K562 (cell line): ENCODE results near the gene PLEKHF1. TPM values are rescaled to one million over a fixed set of nuclear protein-coding genes. Genes with fewer than 3 reads are reported as not detected.

Experiments
- ATAC-seq: fragments of 200-7000 bp; cut with Tn5 transposase; 3 replicates; pipeline ENCODE4 v1.9.1; 2020; ENCODE audit warnings: moderate library complexity
- BruUV-seq: library from RNA; stranded (reverse); fragments of 400-500 nt; replicated peaks from 2 replicates; lab custom pipeline; 2021; lab: Mats Ljungman, UMichigan
- CTCF ChIA-PET: fragments of 300-600 bp; formaldehyde crosslinking; extraction: SDS; loops from one replicate; lab custom pipeline; 2021; ENCODE audit warnings: low intra/inter-chr PET ratio; lab: Yijun Ruan, JAX
- POLR2A ChIA-PET: fragments of 300-600, 350-650 bp; sonication (Branson Sonifier 250); formaldehyde crosslinking; extraction: SDS; loops from one replicate; lab custom pipeline; 2021; ENCODE audit warnings: antibody characterized with exemption, inconsistent platforms; lab: Yijun Ruan, JAX
- DNase-seq, 4 experiments: peaks; one replicate each; pipeline versions ENCODE4 v3.0.0 to v3.0.0-alpha.2; 2011 to 2018; ENCODE audit warnings: low spot score in 3 of 4, mixed read lengths in 3 of 4; ENCODE audit errors: extremely low read depth in 1 of 4
- FAIRE-seq: peaks from 2 replicates; lab custom pipeline; 2011; peaks lifted over from hg19 to GRCh38; lab: Jason Lieb, UNC
- H2AFZ ChIP-seq: 2 replicates; pipeline ENCODE4 v1.6.0; 2011; ENCODE audit warnings: low read depth, low read length, control low read depth, inconsistent platforms
- H3K27ac ChIP-seq: fragments of 200-600 bp; 3 replicates; pipeline ENCODE4 v1.8.0; 2011; ENCODE audit warnings: low read depth, mild to moderate bottlenecking, control low read depth, inconsistent platforms, low read length, moderate library complexity, mixed read lengths; ENCODE audit errors: extremely low read depth
- H3K27me3 ChIP-seq, 2 experiments: fragments of 300-600 bp in 1 of 2; 2 replicates in 1 of 2; 3 replicates in 1 of 2; pipeline versions ENCODE4 v1.6.0 to v1.8.0; 2011; ENCODE audit warnings: inconsistent platforms in 2 of 2, low read length in 2 of 2, mild to moderate bottlenecking in 1 of 2, mixed read lengths in 1 of 2, moderate library complexity in 1 of 2; ENCODE audit not compliant: control insufficient read depth in 2 of 2, insufficient read depth in 2 of 2
- H3K36me3 ChIP-seq: fragments of 300-600 bp; 3 replicates; pipeline ENCODE4 v1.8.0; 2011; ENCODE audit warnings: mild to moderate bottlenecking, low read length, inconsistent platforms; ENCODE audit not compliant: control insufficient read depth, insufficient read depth
- H3K4me1 ChIP-seq, 2 experiments: fragments of 200-600 bp in 1 of 2; replicated peaks in 1 of 2; 2 replicates in 1 of 2; 3 replicates in 1 of 2; pipeline versions ENCODE4 v1.5.1 to v1.8.0; 2011; ENCODE audit warnings: inconsistent platforms in 2 of 2, low read length in 2 of 2, mild to moderate bottlenecking in 1 of 2, mixed read lengths in 1 of 2, moderate library complexity in 1 of 2; ENCODE audit not compliant: control insufficient read depth in 2 of 2, insufficient read depth in 2 of 2
- H3K4me2 ChIP-seq: 2 replicates; pipeline ENCODE4 v1.6.1; 2011; ENCODE audit warnings: low read length, control low read depth, inconsistent platforms, mixed read lengths; ENCODE audit not compliant: insufficient read depth
- H3K4me3 ChIP-seq: fragments of 200-600 bp; sonication (generic), shearing (Covaris generic); 2 replicates; pipeline ENCODE4 v1.5.1; 2016; ENCODE audit warnings: control low read depth, inconsistent platforms
- H3K79me2 ChIP-seq: fragments of 200-600 bp; 3 replicates; pipeline ENCODE4 v1.8.0; 2011; ENCODE audit warnings: low read length, inconsistent platforms; ENCODE audit not compliant: control insufficient read depth, insufficient read depth
- H3K9ac ChIP-seq, 2 experiments: 2 replicates each; pipeline versions ENCODE4 v1.6.0 to v1.6.1; 2011; ENCODE audit warnings: low read depth in 2 of 2, low read length in 2 of 2, control low read depth in 1 of 2, inconsistent platforms in 1 of 2, mild to moderate bottlenecking in 1 of 2, mixed read lengths in 1 of 2; ENCODE audit not compliant: insufficient read depth in 1 of 2
- H3K9me1 ChIP-seq: one replicate; pipeline ENCODE4 v1.6.0; 2011; ENCODE audit warnings: inconsistent platforms, mild to moderate bottlenecking, low read length, moderate library complexity; ENCODE audit not compliant: control insufficient read depth, insufficient read depth
- H3K9me3 ChIP-seq: replicated peaks from 2 replicates; pipeline ENCODE4 v1.5.1; 2011; ENCODE audit warnings: low read depth, low read length, inconsistent platforms; ENCODE audit not compliant: control insufficient read depth, insufficient read depth
- H4K20me1 ChIP-seq: replicated peaks from 2 replicates; pipeline ENCODE4 v1.6.1; 2011; ENCODE audit warnings: low read length, inconsistent platforms, mixed read lengths; ENCODE audit not compliant: control insufficient read depth, insufficient read depth
- ATF4 ChIP-seq: fragments of 450-650 bp; formaldehyde crosslinking; IDR thresholded peaks from 2 replicates; pipeline ENCODE4 v1.4.0; 2022; ENCODE audit warnings: mild to moderate bottlenecking, moderate library complexity
- CHD4 ChIP-seq: fragments of 200-600 bp; sonication (generic); IDR thresholded peaks from 3 replicates; pipeline ENCODE4 v1.6.1; 2012; ENCODE audit warnings: low read depth, mild to moderate bottlenecking, mixed read lengths, low read length, inconsistent platforms; ENCODE audit not compliant: insufficient read depth, insufficient replicate concordance, poor library complexity, severe bottlenecking
- ESRRB ChIP-seq: fragments of 250-450 bp; sonication (Bioruptor Pico); IDR thresholded peaks from 2 replicates; pipeline ENCODE4 v1.5.0; 2020; ENCODE audit warnings: mild to moderate bottlenecking, moderate library complexity, borderline replicate concordance
- MYBL2 ChIP-seq, 2 experiments: fragments of 450-650 bp in 1 of 2; sonication (generic) in 1 of 2; formaldehyde crosslinking in 1 of 2; IDR thresholded peaks; 2 replicates each; pipeline versions ENCODE4 v1.6.1 to v1.8.1; 2017 to 2022; ENCODE audit warnings: borderline replicate concordance in 1 of 2, inconsistent platforms in 1 of 2, low read depth in 1 of 2, mild to moderate bottlenecking in 1 of 2, missing genetic modification reagents in 1 of 2, moderate library complexity in 1 of 2
- STAT5B ChIP-seq: fragments of 250-450 bp; sonication (Bioruptor Pico); IDR thresholded peaks from 2 replicates; pipeline ENCODE4 v1.8.0; 2021; ENCODE audit warnings: mild to moderate bottlenecking, inconsistent platforms
- WGBS: fragments of 100-300 bp; shearing (Covaris generic); methylation state at CpG from one replicate; pipeline ENCODE4 v1.1.6; 2016; ENCODE audit warnings: low coverage, mixed read lengths; ENCODE audit not compliant: insufficient coverage; ENCODE audit errors: missing lambda C conversion rate; 5-methylcytosine and 5-hydroxymethylcytosine counted together
- in situ Hi-C: fragments of 300-500 bp; cut with MboI; formaldehyde crosslinking; loops from 4 replicates; pipeline ENCODE4 v1.15.0; 2018; ENCODE audit warnings: inconsistent platforms, mixed read lengths
- intact Hi-C: fragments of 100-400 bp; cut with micrococcal nuclease; formaldehyde crosslinking; loops from 2 replicates; pipeline ENCODE4 v1.14.2; 2022
- polyA plus RNA-seq, 8 experiments: library from polyadenylated mRNA; depleted of rRNA in 4 of 8; stranded (reverse) in 5 of 8; unstranded in 3 of 8; fragments of >200 nt; fragmentation: Nextera tagmentation in 2 of 8; fragmentation: Illumina TruSeq in 1 of 8; extraction: Ambion mirVana in 2 of 8; extraction: Trizol in 1 of 8; gene quantifications; 2 replicates each; pipeline versions ENCODE4 v1.2.1 to v1.2.3, GENCODE V29; 2011 to 2014; ENCODE audit warnings: inconsistent platforms in 1 of 8, missing spikeins in 1 of 8
- total RNA-seq, 7 experiments: library from RNA; depleted of rRNA in 6 of 7; stranded (reverse); fragments of >200 nt in 6 of 7; fragmentation: Illumina TruSeq in 2 of 7; extraction: Trizol in 2 of 7; gene quantifications; 2 replicates each; pipeline versions ENCODE4 v1.2.1 to v1.2.3, GENCODE V29; 2011 to 2021; ENCODE audit warnings: low replicate concordance in 1 of 7

The PLEKHF1 gene
- total and polyA plus RNA-seq, 9 of the 15 experiments (the other 6 are each of a cell fraction or from before 2014, with no cell fraction given), result 0.07 to 13.4 (median 3.9) TPM; not detected in 1

- BruUV-seq, result no TSS peak
- Histone ChIP-seq H3K9me1 (no peaks in the 10 kb centered on the region), H2AFZ (no peak overlapping the region), H3K27ac (no peak overlapping the region), H3K27me3 (no peaks in the 10 kb centered on the region), H3K4me2 (no peak overlapping the region), H3K79me2 (no peaks in the 10 kb centered on the region), H3K9me3 (no peaks in the 10 kb centered on the region; the same call in 1 of the 2 replicates), H3K9ac (no peak overlapping the region), H4K20me1 (no peaks in the 10 kb centered on the region), H3K36me3 (no peaks in the 10 kb centered on the region), H3K4me1 (peaks cover 0 to 6% of the 10 kb centered on the region in 2 experiments; a peak in 1 of 5 replicates), H3K4me3 (no peak overlapping the region)
- in situ Hi-C loops, result no loop called here
- TF ChIP-seq STAT5B (CRISPR knock-in tag) (no peak), ESRRB (CRISPR knock-in tag) (no peak), CHD4 (no peak), ATF4 (CRISPR knock-in tag) (no peak), MYBL2 (IDR thresholded peaks at IDR 0.05; ENCODE audit: low read depth) (no peak), MYBL2 (CRISPR knock-in tag; IDR thresholded peaks at IDR 0.05; ENCODE audit: borderline replicate concordance) (no peak)
- ATAC-seq, result no peak
- FAIRE-seq, result no peak
- intact Hi-C loops, result no loop called here
- WGBS, result 3% methylated on average over 6 of the region's 6 CpGs
- DNase-seq, result no peak
- ChIA-PET CTCF (interaction anchor here (0.6 kb wide), 1 partner anchor 19 kb away, joined by 3 read pairs; no protein-coding TSS in a partner anchor), POLR2A (no interaction called here)
These were observed 30.7 kb downstream of the PLEKHF1 start for GRCh38 chr19:29695765-29696564.
